Suprapubic skin (tissue), 3 donors: Measurements from ENCODE around the gene NABP1.

Experiments used
- EP300 ChIP-seq: sonication (generic); formaldehyde crosslinking; IDR thresholded peaks from one replicate; pipeline ENCODE4 v1.6.1; 2017; ENCODE audit warnings: antibody characterized with exemption
- POLR2A ChIP-seq, 2 donors: fragments of 450-650 bp; IDR thresholded peaks; one replicate each; pipeline ENCODE4 v1.6.1; 2017; ENCODE audit warnings: antibody characterized with exemption in 2 of 2, mild to moderate bottlenecking in 2 of 2, moderate library complexity in 2 of 2
- TF ChIP-seq, protein P1 (sequence below), 2 donors: fragments of 200-600 bp in 1 of 2; fragments of 450-650 bp in 1 of 2; sonication (generic) in 1 of 2; IDR thresholded peaks; one replicate each; pipeline ENCODE4 v1.5.1; 2016 to 2019; ENCODE audit warnings: antibody characterized with exemption in 2 of 2, mild to moderate bottlenecking in 1 of 2, moderate library complexity in 1 of 2

DNA sequence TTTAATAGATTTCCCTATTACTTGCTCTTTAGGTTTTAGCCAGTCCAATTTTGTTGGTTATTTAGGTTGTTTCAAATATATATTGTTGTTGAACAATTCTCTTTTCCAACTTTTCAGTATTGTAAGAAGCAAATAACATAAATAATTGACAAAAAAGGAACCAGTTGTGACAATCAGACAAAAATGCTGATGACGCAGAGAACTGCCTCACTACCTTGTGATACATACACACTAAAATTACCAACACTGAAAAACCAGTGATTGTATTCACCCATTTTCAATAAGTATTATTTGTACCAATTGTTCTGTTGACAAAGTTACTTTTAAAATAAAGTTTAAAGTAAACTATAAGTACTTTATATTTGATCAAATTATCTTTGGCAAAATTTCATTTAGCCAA, 43.1 kb upstream of the NABP1 start:
- TF ChIP-seq, protein P1, sequence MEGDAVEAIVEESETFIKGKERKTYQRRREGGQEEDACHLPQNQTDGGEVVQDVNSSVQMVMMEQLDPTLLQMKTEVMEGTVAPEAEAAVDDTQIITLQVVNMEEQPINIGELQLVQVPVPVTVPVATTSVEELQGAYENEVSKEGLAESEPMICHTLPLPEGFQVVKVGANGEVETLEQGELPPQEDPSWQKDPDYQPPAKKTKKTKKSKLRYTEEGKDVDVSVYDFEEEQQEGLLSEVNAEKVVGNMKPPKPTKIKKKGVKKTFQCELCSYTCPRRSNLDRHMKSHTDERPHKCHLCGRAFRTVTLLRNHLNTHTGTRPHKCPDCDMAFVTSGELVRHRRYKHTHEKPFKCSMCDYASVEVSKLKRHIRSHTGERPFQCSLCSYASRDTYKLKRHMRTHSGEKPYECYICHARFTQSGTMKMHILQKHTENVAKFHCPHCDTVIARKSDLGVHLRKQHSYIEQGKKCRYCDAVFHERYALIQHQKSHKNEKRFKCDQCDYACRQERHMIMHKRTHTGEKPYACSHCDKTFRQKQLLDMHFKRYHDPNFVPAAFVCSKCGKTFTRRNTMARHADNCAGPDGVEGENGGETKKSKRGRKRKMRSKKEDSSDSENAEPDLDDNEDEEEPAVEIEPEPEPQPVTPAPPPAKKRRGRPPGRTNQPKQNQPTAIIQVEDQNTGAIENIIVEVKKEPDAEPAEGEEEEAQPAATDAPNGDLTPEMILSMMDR (IDR thresholded peaks at IDR 0.05): no peak
- no peak for TF ChIP-seq POLR2A (IDR thresholded peaks at IDR 0.05)
- no peak for TF ChIP-seq EP300
